Measurements from ENCODE around the gene MXI1.

Gene MXI1

GRCh38 chr10:110278562-110279406 lies 71.4 kb downstream of the MXI1 start:
- DNase-seq: no peak

- DNase-seq: peak; percentile 82
Measured at GRCh38 chr10:110279407-110279986, 72.1 kb downstream of the MXI1 start.

- no peak for DNase-seq
Measured at GRCh38 chr10:110284262-110284661, 76.9 kb downstream of the MXI1 start.

- DNase-seq: no peak
Measured at GRCh38 chr10:110285501-110285900, 78.1 kb downstream of the MXI1 start.

- no peak for DNase-seq
Measured at GRCh38 chr10:110286841-110287240, 79.4 kb downstream of the MXI1 start.

- DNase-seq: no peak
Measured at GRCh38 chr10:110296966-110297365, 89.6 kb downstream of the MXI1 start.

GRCh38 chr10:110300486-110300986 lies 93.1 kb downstream of the MXI1 start:
- no peak for DNase-seq

GRCh38 chr10:110303681-110304080 lies 96.3 kb downstream of the MXI1 start:
- no peak for DNase-seq

GRCh38 chr10:110304394-110304779 lies 97.0 kb downstream of the MXI1 start:
- DNase-seq: peak; percentile 53

GRCh38 chr10:110304780-110305421 lies 97.5 kb downstream of the MXI1 start, which contains the start of gene SMNDC1:
TSS of gene SMNDC1 (minus strand) at chr10:110304920. CDS start at chr10:110303587, 1,333 bp downstream.
- peak; percentile 99 for DNase-seq

GRCh38 chr10:110305767-110306451 lies 98.5 kb downstream of the MXI1 start:
- DNase-seq: peak; percentile 94

- DNase-seq: no peak
Measured at GRCh38 chr10:110306452-110306768, 99.0 kb downstream of the MXI1 start.

- DNase-seq: no peak
Measured at GRCh38 chr10:110307805-110308204, 100.4 kb downstream of the MXI1 start.

- peak; percentile 35 for DNase-seq
Measured at GRCh38 chr10:110310741-110311140, 103.3 kb downstream of the MXI1 start.

- peak; percentile 83 for DNase-seq
Measured at GRCh38 chr10:110311357-110311949, 104.0 kb downstream of the MXI1 start.

GRCh38 chr10:110312206-110312605 lies 104.8 kb downstream of the MXI1 start:
- DNase-seq: no peak

- no peak for DNase-seq
Measured at GRCh38 chr10:110313674-110314073, 106.3 kb downstream of the MXI1 start.

GRCh38 chr10:110317866-110318850 lies 110.8 kb downstream of the MXI1 start:
- no peak for DNase-seq

- no peak for DNase-seq
Measured at GRCh38 chr10:110321869-110322620, 114.6 kb downstream of the MXI1 start.

- DNase-seq: no peak
Measured at GRCh38 chr10:110323503-110323902, 116.1 kb downstream of the MXI1 start.

Measured in hematopoietic multipotent progenitor cell treated with erythropoietin and hydrocortisone succinate and interleukin-3 and kit ligand, for 4 days (in vitro differentiated cells).